Fibroblast of villous mesenchyme (primary cell): Measurements from ENCODE around the gene ADAMTSL5. TPM values are rescaled to one million over a fixed set of nuclear protein-coding genes. Genes with fewer than 3 reads are reported as not detected.

Source experiments
- DNase-seq: peaks from one replicate; pipeline ENCODE4 v3.0.0-alpha.2; 2010; ENCODE audit warnings: low read depth
- H3K4me3 ChIP-seq: 2 replicates; pipeline ENCODE4 v1.5.1; 2011; ENCODE audit warnings: low read depth, mild to moderate bottlenecking, low read length
- CTCF ChIP-seq: IDR thresholded peaks from 2 replicates; pipeline ENCODE4 v1.5.1; 2012; ENCODE audit warnings: low read depth, mild to moderate bottlenecking, low read length; ENCODE audit not compliant: insufficient read depth
- total RNA-seq: library from RNA; depleted of rRNA; stranded (reverse); fragments of >200 nt; gene quantifications from 2 replicates; pipeline ENCODE4 v1.2.3, GENCODE V29; 2012

ADAMTSL5 gene
- total RNA-seq, 1 donor = 6.9 TPM

- TF ChIP-seq CTCF = no peak
- no peak overlapping the region for H3K4me3 ChIP-seq
- no peak for DNase-seq
These were observed 25.9 kb downstream of the ADAMTSL5 start for GRCh38 chr19:1486720-1487575.

GRCh38 chr19:1483979-1484428, 28.8 kb downstream of the ADAMTSL5 start:
- no peak for TF ChIP-seq CTCF
- H3K4me3 ChIP-seq = no peak overlapping the region
- no peak for DNase-seq

GRCh38 chr19:1483131-1483978, 29.5 kb downstream of the ADAMTSL5 start:
- TF ChIP-seq CTCF = no peak
- DNase-seq = no peak
- H3K4me3 ChIP-seq = no peak overlapping the region

GRCh38 chr19:1482361-1483130, 30.3 kb downstream of the ADAMTSL5 start:
- no peak overlapping the region for H3K4me3 ChIP-seq

GRCh38 chr19:1481893-1482360, 30.9 kb downstream of the ADAMTSL5 start:
- no peak for TF ChIP-seq CTCF
- no peak overlapping the region for H3K4me3 ChIP-seq
- no peak for DNase-seq

More at GRCh38 chr19:1482361-1483130, 30.3 kb downstream of the ADAMTSL5 start:
- TF ChIP-seq CTCF = no peak
- DNase-seq = no peak

GRCh38 chr19:1481224-1481892, 31.5 kb downstream of the ADAMTSL5 start:
- DNase-seq = no peak
- no peak for TF ChIP-seq CTCF
- no peak overlapping the region for H3K4me3 ChIP-seq
